ENCODE measurements around the gene SLC25A45.

SLC25A45 gene

DNA sequence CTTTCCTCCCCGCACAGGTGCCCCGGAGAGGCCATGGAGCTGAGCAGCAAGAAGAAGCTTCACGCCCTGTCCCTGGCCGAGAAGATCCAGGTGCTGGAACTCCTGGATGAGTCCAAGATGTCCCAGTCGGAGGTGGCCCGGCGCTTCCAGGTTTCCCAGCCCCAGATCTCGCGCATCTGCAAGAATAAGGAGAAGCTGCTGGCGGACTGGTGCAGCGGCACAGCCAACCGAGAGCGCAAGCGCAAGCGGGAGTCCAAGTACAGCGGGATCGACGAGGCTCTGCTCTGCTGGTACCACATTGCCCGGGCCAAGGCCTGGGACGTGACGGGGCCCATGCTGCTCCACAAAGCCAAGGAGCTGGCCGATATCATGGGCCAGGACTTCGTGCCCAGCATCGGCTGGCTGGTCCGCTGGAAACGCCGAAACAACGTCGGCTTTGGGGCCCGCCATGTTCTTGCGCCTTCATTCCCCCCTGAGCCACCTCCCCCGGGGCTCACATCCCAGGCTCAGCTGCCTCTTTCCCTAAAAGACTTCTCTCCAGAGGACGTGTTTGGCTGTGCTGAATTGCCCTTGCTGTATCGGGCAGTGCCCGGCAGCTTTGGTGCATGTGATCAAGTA, 26.6 kb downstream of the SLC25A45 start:
- peak overlapping the region; percentile 56 for H3K4me3 ChIP-seq (ENCODE audit: low read depth, low read length)
- TF ChIP-seq CTCF (IDR thresholded peaks at IDR 0.05; ENCODE audit: insufficient read depth, low read length, missing control alignments), result no peak
- no peak for DNase-seq (ENCODE audit: low read depth, low spot score)
- CTCF ChIA-PET, result interaction anchor here (0.8 to 2.1 kb wide), 10 partner anchors 11 to 185 kb away, joined by 3 to 7 read pairs (median 3); partner anchors contain the start of gene CAPN1
- POLR2A ChIA-PET, result interaction anchor here (0.5 to 1.3 kb wide), 3 partner anchors 26 to 143 kb away, joined by 3 read pairs; partner anchors contain the start of gene NEAT1

DNA sequence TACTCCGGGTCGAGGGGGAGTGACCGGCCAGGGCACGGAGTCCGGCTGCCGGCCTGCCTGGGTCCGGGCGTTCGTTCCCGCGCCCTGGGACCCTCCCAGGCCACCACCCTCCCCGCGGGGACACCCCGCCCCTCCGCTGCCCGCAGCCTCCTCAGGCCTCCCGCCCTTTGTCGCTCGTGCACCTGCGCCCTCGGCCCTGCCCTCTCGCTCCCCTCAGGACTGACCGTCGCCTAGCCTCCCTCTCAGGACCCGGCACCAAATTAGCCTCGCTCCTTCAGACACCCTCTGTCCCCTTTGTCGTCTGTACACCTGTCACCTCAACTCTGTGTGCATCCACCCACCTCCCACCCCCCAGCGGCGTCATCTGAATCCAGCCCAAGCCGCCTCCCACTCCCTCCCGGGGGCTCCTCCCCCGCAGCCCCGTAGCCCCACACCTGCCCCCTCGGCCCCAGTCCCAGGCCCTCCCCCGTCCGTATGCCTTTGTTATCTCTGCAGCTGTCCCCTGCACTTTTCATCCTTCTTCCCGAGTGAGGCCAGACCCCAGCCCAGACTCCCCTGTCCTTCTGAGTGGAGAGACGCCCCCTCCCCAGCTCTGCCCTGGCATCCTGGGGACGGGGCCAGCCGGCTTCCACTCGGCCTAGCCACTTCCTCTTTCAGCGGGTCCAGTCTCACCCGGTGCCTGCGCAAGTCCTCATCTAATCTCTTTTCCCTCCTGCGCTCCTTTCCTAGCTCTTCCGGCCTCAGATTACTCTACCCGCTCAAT, 27.3 kb downstream of the SLC25A45 start:
- ChIA-PET POLR2A (interaction anchor here (0.5 to 0.6 kb wide), 2 partner anchors 26 to 502 kb away, joined by 3 read pairs; no protein-coding TSS in a partner anchor), CTCF (interaction anchor here (0.8 to 2.1 kb wide), 8 partner anchors 12 to 174 kb away, joined by 3 to 7 read pairs (median 3); partner anchors contain the start of gene CAPN1)
- no peak for DNase-seq (ENCODE audit: low read depth, low spot score)
- H3K4me3 ChIP-seq (ENCODE audit: low read depth, low read length), result peak overlapping the region; percentile 56
- TF ChIP-seq CTCF (IDR thresholded peaks at IDR 0.05; ENCODE audit: insufficient read depth, low read length, missing control alignments), result no peak

DNA sequence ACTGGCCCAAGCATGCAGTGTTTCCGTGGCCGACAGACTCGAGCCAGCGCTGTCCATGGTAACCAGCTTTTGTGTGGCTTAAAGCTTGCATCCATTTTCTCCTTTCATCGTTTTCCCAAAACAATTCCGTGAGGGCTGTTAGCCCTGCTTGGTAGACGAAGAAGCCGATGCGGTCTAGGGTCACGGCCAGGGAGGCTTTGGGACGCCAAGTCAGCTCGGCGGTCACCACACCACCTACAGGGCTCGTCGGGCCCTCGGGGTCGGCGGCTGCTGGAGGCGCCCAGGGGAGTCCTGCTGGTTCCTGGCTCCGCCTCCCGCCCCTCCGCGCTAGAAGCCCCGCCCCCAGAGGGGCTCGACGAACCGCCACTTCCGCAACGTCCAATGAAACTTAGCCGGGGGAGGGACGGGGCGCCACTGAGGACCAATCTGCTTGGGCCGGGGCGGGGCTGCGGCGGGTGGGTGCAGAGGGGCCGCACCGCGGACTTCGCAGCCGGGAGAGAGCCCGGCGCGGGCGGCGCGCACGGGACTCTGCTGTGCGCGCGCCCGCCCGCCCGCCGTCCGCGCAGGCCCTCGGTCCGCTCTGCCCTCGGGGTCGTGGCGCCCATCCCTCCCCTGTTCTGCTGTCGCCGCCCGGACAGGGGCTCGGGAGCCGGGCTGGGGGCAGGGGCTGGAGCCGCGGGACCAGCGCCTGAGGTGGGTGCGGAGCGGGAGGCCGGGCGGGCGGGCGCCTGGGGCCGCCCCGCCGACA, 28.0 kb downstream of the SLC25A45 start, which contains the start of gene TIGD3:
Gene TIGD3, plus strand, starts transcription at position 487 of the 748 bp plus-strand sequence. CDS start 1,058 bp downstream, outside the sequence.
- ChIA-PET POLR2A (interaction anchor here (0.6 to 1.2 kb wide), 6 partner anchors 21 to 163 kb away, joined by 3 to 7 read pairs (median 3); partner anchors contain the start of gene DPF2), CTCF (interaction anchor here (0.8 to 6.5 kb wide), 11 partner anchors 9 to 129 kb away, joined by 3 to 63 read pairs (median 6); partner anchors contain the start of genes CDC42EP2 and POLA2)
- TF ChIP-seq CTCF (IDR thresholded peaks at IDR 0.05; ENCODE audit: insufficient read depth, low read length, missing control alignments), result no peak
- H3K4me3 ChIP-seq (ENCODE audit: low read depth, low read length), result peak within 1 kb of the TSS; percentile 65
- no peak for DNase-seq (ENCODE audit: low read depth, low spot score)

DNA sequence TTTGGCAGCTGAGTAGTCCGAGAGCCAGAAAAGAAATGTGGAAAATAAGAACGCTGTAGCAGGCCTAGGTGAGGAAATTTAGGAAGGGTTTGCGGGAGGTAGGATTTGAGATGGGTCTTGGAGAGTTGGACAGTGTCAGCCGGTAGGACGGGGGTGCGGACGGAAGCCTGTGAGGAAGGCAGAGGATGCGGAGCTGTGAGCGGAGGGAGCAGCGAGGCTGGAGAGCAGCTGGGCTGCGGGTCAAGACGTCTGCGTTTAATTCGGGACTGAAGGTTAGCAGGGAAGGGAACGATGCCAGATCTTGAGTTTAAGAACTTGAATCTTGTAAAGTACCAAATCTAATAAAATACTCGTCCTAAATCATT, 28.6 kb downstream of the SLC25A45 start:
- TF ChIP-seq CTCF (IDR thresholded peaks at IDR 0.05; ENCODE audit: insufficient read depth, low read length, missing control alignments), result no peak
- DNase-seq (ENCODE audit: low read depth, low spot score), result no peak
- ChIA-PET CTCF (interaction anchor here (0.8 to 6.5 kb wide), 13 partner anchors 10 to 157 kb away, joined by 3 to 63 read pairs (median 5); partner anchors contain the start of genes CDC42EP2 and POLA2), POLR2A (interaction anchor here (0.6 to 1.2 kb wide), 6 partner anchors 20 to 163 kb away, joined by 3 to 7 read pairs (median 3); partner anchors contain the start of gene DPF2)
- H3K4me3 ChIP-seq (ENCODE audit: low read depth, low read length), result peak overlapping the region; percentile 65

DNA sequence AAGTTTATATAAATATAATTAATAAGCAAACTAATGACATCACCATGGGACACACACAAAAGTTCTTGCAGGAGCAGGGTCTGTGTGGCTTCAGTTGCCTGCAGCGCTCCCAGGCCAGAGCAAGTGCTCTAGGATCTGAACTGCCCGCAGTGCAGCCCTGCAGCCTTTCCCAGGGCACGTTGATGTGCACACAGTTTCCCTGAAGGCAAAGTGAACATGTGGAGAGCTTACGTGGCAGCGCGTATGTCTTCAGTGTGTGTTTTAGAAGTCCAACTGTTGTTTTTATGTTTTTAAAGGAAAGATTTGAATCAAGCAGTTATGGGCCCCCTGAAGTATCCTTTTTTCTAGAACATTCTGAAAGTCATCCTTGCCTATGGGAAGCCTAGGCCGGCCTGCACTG, 29.1 kb downstream of the SLC25A45 start:
- no peak for DNase-seq (ENCODE audit: low read depth, low spot score)
- H3K4me3 ChIP-seq (ENCODE audit: low read depth, low read length), result no peak overlapping the region
- POLR2A ChIA-PET, result interaction anchor here (1.2 kb wide), 1 partner anchor 20 kb away, joined by 7 read pairs; the partner anchor contains the start of gene DPF2
- no peak for TF ChIP-seq CTCF (IDR thresholded peaks at IDR 0.05; ENCODE audit: insufficient read depth, low read length, missing control alignments)
- CTCF ChIA-PET, result interaction anchor here (0.8 to 6.5 kb wide), 15 partner anchors 10 to 158 kb away, joined by 3 to 63 read pairs (median 6); partner anchors contain the start of genes CDC42EP2, DPF2 and POLA2
